Fibroblast of skin of scalp (primary cell): Measurements from ENCODE around the gene BMP2K. TPM values are rescaled to one million over a fixed set of nuclear protein-coding genes. Genes with fewer than 3 reads are reported as not detected.

Experiments
- DNase-seq: peaks from one replicate; pipeline ENCODE4 v3.0.0-alpha.2; 2013
- polyA plus RNA-seq, 2 experiments: library from polyadenylated mRNA; unstranded; fragments of 120-200 nt; gene quantifications; one replicate each; pipeline ENCODE4 v1.2.1, GENCODE V29; 2013; ENCODE audit not compliant: insufficient read length in 2 of 2

Gene BMP2K
- 15.8 TPM for polyA plus RNA-seq (2013, experiment 1 of 2; ENCODE audit: insufficient read length)
- 15.6 TPM for polyA plus RNA-seq (2013, experiment 2 of 2; ENCODE audit: insufficient read length)

GRCh38 chr4:78776079-78776728, at the start of gene BMP2K:
BMP2K (plus strand) TSS chr4:78776350; CDS start chr4:78776544, 194 bp downstream.
- DNase-seq: peak; percentile 85

GRCh38 chr4:78726546-78726945, 49.6 kb upstream of the BMP2K start:
- DNase-seq: no peak

GRCh38 chr4:78732332-78733104, 43.6 kb upstream of the BMP2K start:
- DNase-seq: no peak

- DNase-seq: peak; percentile 69
Measured at GRCh38 chr4:78734441-78735162, 41.5 kb upstream of the BMP2K start.

DNA sequence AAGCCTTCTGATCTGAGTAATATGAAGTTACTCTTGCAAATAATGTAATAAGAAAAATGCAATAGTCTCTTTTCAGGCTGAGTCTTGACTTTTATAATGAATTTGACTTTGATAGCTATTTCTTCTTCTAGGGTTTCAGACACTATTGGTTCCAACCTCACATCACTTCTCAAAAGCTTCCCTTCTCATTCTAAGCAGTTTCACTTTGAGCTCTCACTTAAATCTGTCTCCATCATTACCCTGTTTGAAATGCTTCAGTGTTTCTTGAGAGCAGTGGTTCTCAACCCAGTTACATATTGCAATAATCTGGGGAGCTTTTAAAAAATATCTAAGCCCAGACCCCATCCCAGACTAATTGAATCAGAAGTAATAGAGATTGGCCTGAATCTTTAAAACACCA, 40.5 kb upstream of the BMP2K start:
- DNase-seq: no peak

DNA sequence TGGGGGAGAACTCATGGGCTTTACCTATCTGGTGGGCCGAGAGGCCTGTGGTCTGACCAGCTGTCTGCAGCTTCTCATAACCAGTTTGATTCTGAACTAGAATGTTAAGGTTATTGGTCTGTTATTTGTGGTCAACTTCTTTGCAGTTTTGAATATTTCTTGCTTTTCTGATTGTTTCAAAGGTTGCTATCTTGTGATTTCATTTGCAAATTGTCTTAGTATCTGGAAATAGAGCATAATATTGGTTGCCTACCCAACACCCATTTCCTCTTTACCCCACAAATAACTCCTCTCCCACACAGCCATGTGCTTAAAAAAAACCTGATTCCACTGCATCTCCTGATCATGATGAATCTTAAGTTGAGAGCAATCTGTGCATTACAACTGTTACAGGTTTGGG, 39.1 kb upstream of the BMP2K start:
- DNase-seq: no peak

GRCh38 chr4:78737973-78738372, 38.2 kb upstream of the BMP2K start:
- no peak for DNase-seq

GRCh38 chr4:78742300-78742699, 33.9 kb upstream of the BMP2K start:
- DNase-seq: no peak

GRCh38 chr4:78747475-78747922, 28.7 kb upstream of the BMP2K start:
- DNase-seq: peak; percentile 92

DNA sequence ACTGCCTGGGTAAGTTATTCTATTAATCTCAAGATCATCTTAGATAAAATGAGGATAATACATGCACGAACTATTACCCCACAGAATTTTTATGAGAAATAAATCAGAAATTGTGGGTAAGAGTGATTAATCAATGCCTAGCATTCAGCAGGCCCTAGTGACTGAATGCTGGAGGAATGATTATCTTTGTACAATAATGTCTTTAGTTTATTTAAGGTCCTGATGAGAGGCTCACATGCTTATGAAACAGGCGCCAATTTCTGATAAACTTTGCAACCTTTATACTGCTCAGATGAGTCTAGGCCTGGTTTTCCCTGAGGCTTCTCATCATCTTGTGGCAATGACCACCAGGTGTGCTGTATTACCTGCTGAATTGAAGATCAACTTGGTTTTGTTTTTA, 27.8 kb upstream of the BMP2K start:
- DNase-seq: peak; percentile 51

GRCh38 chr4:78749258-78749971, 26.7 kb upstream of the BMP2K start:
- peak; percentile 34 for DNase-seq

- peak; percentile 29 for DNase-seq
Measured at GRCh38 chr4:78749972-78750727, 26.0 kb upstream of the BMP2K start.

DNA sequence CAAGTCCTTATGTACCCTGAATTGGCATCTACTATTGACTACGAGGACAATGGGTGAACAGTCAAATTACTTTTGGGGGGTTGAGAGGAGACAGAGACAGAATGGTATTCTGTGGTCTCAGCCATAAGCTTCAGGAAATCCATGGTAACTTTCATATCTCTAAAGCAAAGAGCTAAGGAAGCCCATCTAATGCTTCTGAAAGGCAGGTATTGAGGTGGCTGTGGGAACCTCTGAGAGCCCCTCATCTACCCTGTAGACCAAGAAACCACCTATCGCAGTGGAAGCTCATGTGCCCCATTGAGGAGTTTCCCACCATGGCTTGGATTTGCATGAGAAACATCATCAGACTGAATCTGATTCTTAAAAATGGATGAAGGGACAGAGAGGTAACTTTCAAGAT, 23.1 kb upstream of the BMP2K start:
- DNase-seq: no peak

DNA sequence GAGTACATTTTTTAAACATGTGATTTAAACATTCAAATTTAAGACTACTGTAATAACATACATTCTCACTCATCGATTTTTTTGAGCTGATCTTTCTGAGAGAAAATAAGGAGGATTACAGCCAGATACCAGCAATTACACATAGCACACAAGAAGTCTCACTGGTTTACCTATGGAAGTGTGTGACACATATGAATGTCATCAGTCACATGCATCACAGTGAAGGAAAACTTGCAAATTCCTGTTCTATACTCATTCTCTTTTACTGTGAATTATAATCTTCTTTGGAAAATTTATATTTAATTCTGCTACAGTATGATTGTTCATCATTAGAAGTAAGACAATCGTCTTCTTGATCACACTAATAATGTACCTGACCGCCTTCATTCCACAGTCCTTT, 21.3 kb upstream of the BMP2K start:
- DNase-seq: no peak

DNA sequence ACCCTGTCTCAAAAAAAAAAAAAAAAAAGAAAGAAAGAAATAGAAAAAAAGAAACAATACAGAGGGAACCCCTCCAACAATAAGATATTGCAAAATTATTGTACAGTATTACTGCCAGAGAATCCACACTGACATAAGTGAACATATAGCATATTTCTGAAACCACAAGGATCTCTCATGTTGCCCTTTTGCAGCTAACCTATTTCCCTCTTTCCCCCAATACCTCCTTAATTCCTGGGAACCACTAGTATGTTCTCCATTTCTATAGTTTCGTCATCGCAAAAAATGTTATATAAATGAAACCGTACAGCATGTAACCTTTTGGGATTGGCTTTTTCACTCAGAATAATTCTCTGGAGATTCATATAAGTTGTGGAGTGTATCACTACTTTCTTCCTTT, 20.0 kb upstream of the BMP2K start:
- peak; percentile 47 for DNase-seq

- DNase-seq: no peak
Measured at GRCh38 chr4:78756776-78757175, 19.4 kb upstream of the BMP2K start.

DNA sequence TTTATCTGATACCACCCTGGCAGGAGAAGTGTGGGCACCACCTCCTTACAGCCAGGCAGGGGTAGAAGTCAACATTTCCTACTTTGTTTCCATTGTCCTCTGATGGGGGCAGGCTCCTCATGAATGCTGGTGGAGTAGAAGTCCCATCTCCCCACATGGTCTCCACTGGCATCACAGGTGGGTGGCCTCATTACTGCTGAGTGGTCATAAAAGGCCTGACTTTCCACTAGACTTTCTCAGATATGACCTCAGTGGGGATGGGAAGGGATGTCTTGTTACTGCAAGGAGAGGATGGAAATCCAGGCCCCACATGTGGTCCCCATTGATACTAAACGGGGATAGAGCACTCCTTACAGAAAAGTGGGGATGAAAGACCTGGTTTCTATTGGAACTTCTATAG, 18.6 kb upstream of the BMP2K start:
- no peak for DNase-seq

GRCh38 chr4:78758085-78758484, 18.1 kb upstream of the BMP2K start:
- no peak for DNase-seq

GRCh38 chr4:78762529-78762928, 13.6 kb upstream of the BMP2K start:
- DNase-seq: no peak

- DNase-seq: no peak
Measured at GRCh38 chr4:78763251-78763650, 12.9 kb upstream of the BMP2K start.

GRCh38 chr4:78763763-78764387, 12.3 kb upstream of the BMP2K start:
- no peak for DNase-seq
